Measurements from ENCODE around the gene CHIT1. TPM values are rescaled to one million over a fixed set of nuclear protein-coding genes. Genes with fewer than 3 reads are reported as not detected.

Gene CHIT1
- total RNA-seq, 1 donor from 2014 or later = under 0.01 TPM

DNA sequence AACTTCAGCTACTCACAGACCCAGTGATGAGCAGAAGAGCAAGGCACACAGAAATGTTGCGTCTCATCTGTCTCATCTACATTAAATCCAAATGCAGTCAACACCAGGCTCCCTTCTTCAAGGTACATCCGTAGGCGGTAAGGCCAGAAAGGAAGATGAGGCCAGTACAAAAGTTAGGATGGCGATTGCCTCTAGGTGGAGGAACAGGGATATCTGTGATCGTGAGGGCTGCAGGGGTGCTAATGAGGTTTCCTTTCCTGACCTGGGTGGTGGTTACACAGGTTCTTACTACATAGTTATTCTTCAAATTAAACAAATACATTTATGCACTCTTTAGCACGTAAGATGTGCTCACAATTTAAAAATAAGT lies 52.5 kb downstream of the CHIT1 start:
- no peak overlapping the region for H3K4me3 ChIP-seq (ENCODE audit: low read depth, low read length)
- FAIRE-seq (no peak), DNase-seq (ENCODE audit: low read depth) (no peak)
- no peaks in the 10 kb centered on the region for H3K36me3 ChIP-seq (ENCODE audit: control insufficient read depth, insufficient read depth, low read length)
- TF ChIP-seq, protein P1, sequence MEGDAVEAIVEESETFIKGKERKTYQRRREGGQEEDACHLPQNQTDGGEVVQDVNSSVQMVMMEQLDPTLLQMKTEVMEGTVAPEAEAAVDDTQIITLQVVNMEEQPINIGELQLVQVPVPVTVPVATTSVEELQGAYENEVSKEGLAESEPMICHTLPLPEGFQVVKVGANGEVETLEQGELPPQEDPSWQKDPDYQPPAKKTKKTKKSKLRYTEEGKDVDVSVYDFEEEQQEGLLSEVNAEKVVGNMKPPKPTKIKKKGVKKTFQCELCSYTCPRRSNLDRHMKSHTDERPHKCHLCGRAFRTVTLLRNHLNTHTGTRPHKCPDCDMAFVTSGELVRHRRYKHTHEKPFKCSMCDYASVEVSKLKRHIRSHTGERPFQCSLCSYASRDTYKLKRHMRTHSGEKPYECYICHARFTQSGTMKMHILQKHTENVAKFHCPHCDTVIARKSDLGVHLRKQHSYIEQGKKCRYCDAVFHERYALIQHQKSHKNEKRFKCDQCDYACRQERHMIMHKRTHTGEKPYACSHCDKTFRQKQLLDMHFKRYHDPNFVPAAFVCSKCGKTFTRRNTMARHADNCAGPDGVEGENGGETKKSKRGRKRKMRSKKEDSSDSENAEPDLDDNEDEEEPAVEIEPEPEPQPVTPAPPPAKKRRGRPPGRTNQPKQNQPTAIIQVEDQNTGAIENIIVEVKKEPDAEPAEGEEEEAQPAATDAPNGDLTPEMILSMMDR (IDR thresholded peaks at IDR 0.05; ENCODE audit: insufficient read depth, low read length, severe bottlenecking) = no peak
- H3K27me3 ChIP-seq (ENCODE audit: control insufficient read depth, insufficient read depth, low read length) = peaks cover 4% of the 10 kb centered on the region

DNA sequence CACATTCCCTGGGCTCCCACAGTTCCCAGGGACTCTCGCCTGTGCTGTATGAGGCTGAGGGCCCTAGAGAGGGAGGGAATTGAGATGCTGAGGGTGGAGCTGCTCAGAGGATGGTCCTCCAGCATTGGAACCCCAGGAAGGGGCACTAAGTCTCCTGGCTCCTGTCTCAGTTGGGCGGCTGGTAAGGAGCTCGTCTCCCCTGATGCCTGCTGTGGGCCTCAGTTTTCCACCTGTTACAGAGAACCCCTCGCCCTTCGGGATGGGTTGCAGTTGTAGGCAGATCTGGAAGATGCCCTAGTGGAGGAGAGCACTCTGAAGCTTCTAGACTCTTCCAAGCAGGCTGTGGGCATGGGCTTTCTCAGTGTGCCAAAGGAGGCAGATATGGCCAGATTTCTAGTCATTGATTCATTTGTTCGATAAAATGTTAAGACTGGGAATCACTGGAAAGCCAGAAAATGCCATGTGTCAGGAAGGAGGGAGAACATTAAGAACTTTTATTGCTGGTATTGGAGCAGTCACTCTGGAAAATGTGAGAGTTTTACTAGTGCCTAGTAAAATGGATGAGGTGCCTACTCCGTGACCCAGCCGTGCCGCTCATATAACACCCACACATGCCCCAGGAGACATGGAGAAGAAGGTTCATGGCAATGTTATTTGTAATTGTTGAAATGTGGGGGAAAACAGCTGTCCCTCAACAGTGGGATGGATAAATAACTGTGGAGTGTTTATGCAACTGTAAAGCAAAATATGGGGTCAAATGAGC lies 53.0 kb downstream of the CHIT1 start:
- TF ChIP-seq, protein P1 (IDR thresholded peaks at IDR 0.05; ENCODE audit: insufficient read depth, low read length, severe bottlenecking) = no peak
- Histone ChIP-seq H3K27me3 (ENCODE audit: control insufficient read depth, insufficient read depth, low read length) (peaks cover 4% of the 10 kb centered on the region), H3K4me3 (ENCODE audit: low read depth, low read length) (no peak overlapping the region), H3K36me3 (ENCODE audit: control insufficient read depth, insufficient read depth, low read length) (no peaks in the 10 kb centered on the region)
- no peak for FAIRE-seq
- DNase-seq (ENCODE audit: low read depth) = no peak

DNA sequence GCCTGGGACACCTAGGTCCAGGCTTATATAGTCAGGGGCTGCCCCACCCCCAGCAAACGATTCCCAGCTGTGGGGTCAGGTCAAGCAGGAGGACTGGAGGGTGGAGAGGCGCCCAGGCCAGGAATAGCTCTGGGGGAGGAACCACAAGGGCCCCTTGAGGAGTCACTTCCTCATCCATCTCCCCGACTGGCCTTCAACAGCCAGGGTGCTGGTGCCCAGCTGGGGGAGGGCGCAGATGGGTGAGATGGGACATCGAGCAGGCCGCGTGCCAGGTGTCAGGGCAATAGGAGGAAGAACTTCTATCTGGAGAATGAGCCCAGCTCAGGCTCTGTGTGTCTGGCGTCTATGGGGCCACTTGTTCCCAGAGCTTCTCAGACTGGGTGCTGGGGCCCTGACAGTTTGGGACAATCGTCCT lies 53.6 kb downstream of the CHIT1 start:
- TF ChIP-seq, protein P1 (IDR thresholded peaks at IDR 0.05; ENCODE audit: insufficient read depth, low read length, severe bottlenecking) = no peak
- FAIRE-seq (no peak), DNase-seq (ENCODE audit: low read depth) (no peak)
- peaks cover 4% of the 10 kb centered on the region for H3K27me3 ChIP-seq (ENCODE audit: control insufficient read depth, insufficient read depth, low read length)
- no peak overlapping the region for H3K4me3 ChIP-seq (ENCODE audit: low read depth, low read length)
- H3K36me3 ChIP-seq (ENCODE audit: control insufficient read depth, insufficient read depth, low read length) = no peaks in the 10 kb centered on the region

DNA sequence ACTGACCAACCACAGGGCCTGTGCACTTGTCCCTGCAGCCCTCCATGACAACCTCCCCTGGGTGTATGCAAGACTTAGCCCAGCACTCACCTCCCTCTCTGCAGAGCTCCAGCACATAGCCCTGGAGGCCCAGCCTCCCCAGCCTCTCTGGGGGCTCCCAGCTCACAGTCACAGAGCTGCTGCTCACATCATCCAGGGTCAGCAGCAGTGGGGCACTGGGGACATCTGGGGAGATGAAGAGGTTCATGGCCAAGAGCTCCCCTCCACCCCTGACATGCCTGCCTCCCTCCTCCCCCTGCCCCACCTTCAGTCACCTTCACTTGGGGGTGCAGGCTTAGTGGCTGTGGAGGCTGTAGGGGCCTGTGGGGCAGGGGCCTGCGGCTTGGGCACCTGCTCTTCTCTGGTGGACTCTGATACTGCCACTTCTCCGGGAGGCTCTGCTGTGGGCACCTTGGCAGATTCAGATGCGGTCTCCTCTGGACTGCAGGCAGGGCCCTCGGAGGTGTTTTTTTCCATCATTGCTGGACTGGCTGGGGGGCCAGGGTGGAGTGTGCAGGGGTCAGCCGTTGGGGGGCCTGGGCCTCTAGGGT lies 54.1 kb downstream of the CHIT1 start, which contains the start of gene MYBPH:
MYBPH (minus strand) TSS at position 590 of the 590 bp plus-strand sequence; CDS start at position 519, 71 bp downstream.
- FAIRE-seq (no peak), DNase-seq (ENCODE audit: low read depth) (no peak)
- Histone ChIP-seq H3K36me3 (ENCODE audit: control insufficient read depth, insufficient read depth, low read length) (no peaks in the 10 kb centered on the region), H3K27me3 (ENCODE audit: control insufficient read depth, insufficient read depth, low read length) (peaks cover 4% of the 10 kb centered on the region), H3K4me3 (ENCODE audit: low read depth, low read length) (no peak within 1 kb of the TSS)
- TF ChIP-seq, protein P1 (IDR thresholded peaks at IDR 0.05; ENCODE audit: insufficient read depth, low read length, severe bottlenecking) = no peak

DNA sequence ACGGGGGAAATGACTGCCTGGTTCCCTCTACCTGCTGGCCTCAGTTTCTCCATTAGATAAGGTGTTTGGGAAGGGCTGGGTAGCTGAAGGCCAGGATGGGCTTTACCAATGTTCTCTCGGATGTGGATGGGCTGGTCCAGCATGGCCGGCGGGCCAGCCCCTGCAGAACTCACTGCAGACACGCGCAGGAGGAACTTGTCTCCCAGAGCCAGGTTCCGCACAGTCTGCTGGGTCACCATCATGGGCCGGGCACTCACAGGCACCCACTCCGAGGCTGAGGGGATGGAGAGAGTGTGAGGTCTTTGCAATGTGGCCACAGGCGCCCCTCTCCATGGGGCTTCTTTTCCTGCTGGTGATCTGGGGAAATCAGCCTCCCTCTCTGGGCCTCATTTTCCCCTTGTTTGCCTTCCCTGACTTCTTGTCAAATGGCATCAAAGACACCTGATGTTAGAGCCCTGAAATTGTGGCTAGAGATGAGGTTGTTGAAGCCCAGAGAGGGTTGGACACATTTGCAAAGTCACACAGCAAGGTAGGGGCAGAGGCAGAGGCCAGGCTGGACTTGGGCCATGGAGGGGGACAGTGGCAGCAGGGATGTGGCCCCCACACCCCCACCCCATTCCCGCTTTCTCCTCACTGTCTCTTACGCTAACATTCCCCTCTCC lies 55.0 kb downstream of the CHIT1 start:
- Histone ChIP-seq H3K4me3 (ENCODE audit: low read depth, low read length) (no peak overlapping the region), H3K36me3 (ENCODE audit: control insufficient read depth, insufficient read depth, low read length) (no peaks in the 10 kb centered on the region), H3K27me3 (ENCODE audit: control insufficient read depth, insufficient read depth, low read length) (peaks cover 4% of the 10 kb centered on the region)
- DNase-seq (ENCODE audit: low read depth) (no peak), FAIRE-seq (no peak)
- TF ChIP-seq, protein P1 (IDR thresholded peaks at IDR 0.05; ENCODE audit: insufficient read depth, low read length, severe bottlenecking) = no peak
